Cardiac muscle cell (in vitro differentiated cells and primary cell): Measurements from ENCODE around the gene GTF2IRD2. TPM values are rescaled to one million over a fixed set of nuclear protein-coding genes. Genes with fewer than 3 reads are reported as not detected.
A peak's percentile ranks its signal among the peaks of the same experiment; 100 is the strongest.
"Not testable (repeated sequence)": the region's sequence is repeated elsewhere in the genome, so short reads cannot be mapped to it uniquely, and the experiment has no call there.

ENCODE experiments used
- DNase-seq, 2 donors: peaks; one replicate each; pipeline versions ENCODE4 v3.0.0 to v3.0.0-alpha.2; 2010 to 2017; ENCODE audit warnings: low read depth in 1 of 2, low spot score in 1 of 2
- H3K27ac ChIP-seq: fragments of 200-600 bp; sonication (generic); 2 replicates; pipeline ENCODE4 v1.5.1; 2016
- H3K27me3 ChIP-seq: fragments of 200-600 bp; sonication (generic); 2 replicates; pipeline ENCODE4 v1.6.0; 2016; ENCODE audit warnings: control low read depth
- H3K36me3 ChIP-seq: fragments of 200-600 bp; sonication (generic); 2 replicates; pipeline ENCODE4 v1.5.1; 2016; ENCODE audit warnings: control low read depth
- H3K4me1 ChIP-seq: fragments of 200-600 bp; sonication (generic); 2 replicates; pipeline ENCODE4 v1.8.1; 2017; ENCODE audit warnings: low read depth, mild to moderate bottlenecking, mixed run types
- H3K4me3 ChIP-seq: fragments of 200-600 bp; sonication (generic); 2 replicates; pipeline ENCODE4 v1.5.1; 2016; ENCODE audit warnings: mild to moderate bottlenecking
- H3K9me3 ChIP-seq: fragments of 200-600 bp; sonication (generic); 2 replicates; pipeline ENCODE4 v1.5.1; 2017; ENCODE audit warnings: low read depth, mild to moderate bottlenecking, control low read depth
- polyA plus RNA-seq: library from polyadenylated mRNA; unstranded; fragments of >200 nt; fragmentation: Nextera tagmentation; extraction: Ambion mirVana; gene quantifications from 2 replicates; pipeline ENCODE4 v1.2.1, GENCODE V29; 2016
- total RNA-seq: library from RNA; depleted of rRNA; stranded (reverse); fragments of >200 nt; gene quantifications from 2 replicates; pipeline ENCODE4 v1.2.3, GENCODE V29; 2016

The GTF2IRD2 gene
- total and polyA plus RNA-seq, 2 experiments from 2014 or later = 7.6 to 24.3 TPM

DNA sequence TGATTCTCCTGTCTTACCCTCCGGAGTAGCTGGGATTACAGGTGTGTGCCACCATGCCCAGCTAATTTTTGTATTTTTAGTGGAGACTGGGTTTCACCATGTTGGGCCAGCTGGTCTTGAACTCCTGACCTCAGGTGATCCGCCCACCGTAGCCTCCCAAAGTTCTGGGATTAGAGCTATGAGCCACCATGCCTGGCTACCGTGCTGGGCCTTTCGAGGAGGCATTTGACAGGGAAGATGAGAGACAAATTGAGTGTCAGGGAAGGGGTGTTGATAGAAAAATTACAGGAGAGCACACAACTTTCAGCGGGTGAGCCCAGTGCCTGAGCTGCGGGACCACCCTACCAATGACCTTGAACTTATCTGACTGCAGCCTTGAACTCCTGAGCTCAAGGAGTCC, 81.3 kb downstream of the GTF2IRD2 start:
- not testable (repeated sequence) for DNase-seq, H3K27ac ChIP-seq, H3K4me1 ChIP-seq, H3K9me3 ChIP-seq, H3K36me3 ChIP-seq, H3K4me3 ChIP-seq, H3K27me3 ChIP-seq

DNA sequence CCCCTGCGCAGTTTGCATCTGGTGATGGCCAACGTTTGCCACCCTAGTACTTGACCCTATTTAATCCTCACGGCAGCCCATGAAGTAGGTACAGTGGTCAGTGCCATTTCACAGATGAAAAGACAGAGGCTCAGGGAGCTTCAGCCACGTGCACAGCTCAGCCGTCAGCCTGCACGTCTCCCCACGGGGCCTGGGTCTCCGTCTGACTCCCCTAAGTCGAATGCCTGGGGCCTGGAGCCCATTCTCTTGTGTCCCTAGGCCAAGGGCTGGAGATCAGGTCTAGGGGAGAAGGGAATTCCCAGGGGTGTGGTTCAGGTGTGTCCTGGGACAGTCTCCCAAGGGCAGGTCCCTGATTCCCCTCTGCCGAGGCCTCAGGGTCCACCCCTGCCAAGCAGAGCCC, 84.4 kb downstream of the GTF2IRD2 start:
- DNase-seq = peak in 1 of 2 donors; percentile 0
- not testable (repeated sequence) for H3K9me3 ChIP-seq, H3K36me3 ChIP-seq, H3K4me3 ChIP-seq, H3K4me1 ChIP-seq, H3K27ac ChIP-seq, H3K27me3 ChIP-seq

DNA sequence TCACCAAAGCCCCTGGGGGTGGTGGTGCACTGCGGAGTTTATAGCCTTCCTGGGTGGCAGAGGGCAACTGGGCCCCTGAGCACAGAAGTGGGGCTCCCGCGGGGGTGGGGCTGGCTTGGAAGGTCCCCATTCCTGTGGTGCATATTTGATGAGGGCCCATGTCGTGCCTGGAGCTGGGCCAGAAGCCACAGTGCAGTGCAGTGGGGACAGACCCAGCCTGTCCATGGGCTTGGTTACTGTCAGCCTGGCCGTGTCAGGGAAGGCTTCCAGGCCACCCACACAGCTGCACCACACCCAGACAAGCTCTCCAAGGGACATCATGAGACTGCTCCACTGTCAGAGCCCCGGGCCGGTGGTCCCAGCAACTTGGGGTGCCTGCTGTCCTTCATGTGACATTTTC, 84.9 kb downstream of the GTF2IRD2 start:
- not testable (repeated sequence) for H3K36me3 ChIP-seq, H3K27ac ChIP-seq, H3K9me3 ChIP-seq, H3K4me1 ChIP-seq, H3K27me3 ChIP-seq, H3K4me3 ChIP-seq, DNase-seq

DNA sequence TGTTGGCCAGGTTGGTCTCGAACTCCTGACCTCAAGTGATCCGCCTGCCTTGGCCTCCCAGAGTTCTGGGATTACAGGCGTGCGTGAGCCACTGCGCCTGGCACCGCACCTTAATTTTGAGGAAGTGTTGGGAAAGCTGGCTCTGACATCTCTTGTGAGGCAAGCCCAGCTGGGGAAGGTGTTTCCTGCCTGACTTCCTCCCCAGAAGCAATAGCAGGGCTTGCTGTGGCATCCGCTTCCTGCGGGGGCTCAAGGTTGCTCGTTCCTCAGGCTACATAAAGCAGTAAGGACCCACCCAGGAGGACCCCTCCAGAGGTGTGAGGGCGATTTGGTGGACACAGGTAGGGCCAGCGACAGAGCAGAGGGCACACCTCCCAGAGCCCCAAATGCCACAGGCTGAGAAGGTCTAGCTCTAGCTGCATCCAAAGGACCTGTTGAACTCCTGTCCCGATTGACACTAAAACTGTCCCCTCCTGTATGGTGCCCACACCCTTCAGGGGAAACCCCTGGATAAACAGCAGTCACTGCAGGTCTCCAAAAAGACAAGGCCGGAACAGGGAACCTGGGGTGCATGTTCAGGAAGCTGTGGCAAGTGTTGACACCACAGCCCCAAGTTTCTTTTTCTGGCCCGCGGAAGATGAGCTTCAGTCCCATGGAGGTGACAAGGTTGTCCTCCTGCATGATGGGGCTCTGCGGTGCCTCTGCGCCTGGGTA, 86.0 kb downstream of the GTF2IRD2 start:
- H3K36me3 ChIP-seq, H3K4me1 ChIP-seq, DNase-seq, H3K4me3 ChIP-seq, H3K9me3 ChIP-seq, H3K27ac ChIP-seq, H3K27me3 ChIP-seq: not testable (repeated sequence)

DNA sequence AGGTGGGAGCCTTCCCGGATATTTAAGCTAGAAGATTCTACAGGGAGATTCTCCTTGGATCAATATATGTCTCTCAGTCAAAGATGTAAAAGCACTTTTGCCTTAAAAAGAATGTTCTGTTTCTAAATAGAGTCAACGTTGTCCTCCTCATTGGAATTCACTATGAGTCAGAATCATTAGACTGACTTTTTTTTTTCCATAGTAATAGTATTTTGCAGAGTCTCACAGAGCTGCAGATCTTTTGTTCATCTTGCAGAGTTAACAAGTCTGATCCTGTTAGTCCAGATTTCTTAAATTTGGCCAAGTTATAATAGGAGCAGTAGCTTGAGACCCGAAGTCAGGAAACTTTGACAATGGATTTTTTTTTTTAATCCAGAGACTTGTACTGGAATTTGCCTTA, 92.4 kb downstream of the GTF2IRD2 start:
- H3K9me3 ChIP-seq, H3K4me3 ChIP-seq, H3K27me3 ChIP-seq, H3K4me1 ChIP-seq, H3K36me3 ChIP-seq, DNase-seq, H3K27ac ChIP-seq: not testable (repeated sequence)

DNA sequence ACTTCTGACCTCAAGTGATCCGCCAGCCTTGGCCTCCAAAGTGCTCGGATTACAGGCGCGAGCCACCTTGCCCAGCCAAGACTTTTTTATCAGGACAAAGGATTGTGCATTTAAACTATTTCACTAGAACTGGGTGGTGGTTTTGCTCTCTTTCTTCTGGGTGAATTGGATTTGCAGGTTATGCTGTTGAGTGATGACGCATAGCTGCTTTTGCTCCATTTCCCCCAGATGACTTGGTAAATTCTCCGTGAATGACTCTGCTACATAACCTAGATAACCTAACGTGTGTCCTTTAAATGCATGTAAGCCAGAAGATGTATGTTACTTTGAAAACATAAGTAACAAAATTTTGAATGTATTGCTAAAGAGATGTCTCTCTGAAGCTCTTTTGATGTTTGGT, 93.1 kb downstream of the GTF2IRD2 start:
- H3K4me1 ChIP-seq, H3K4me3 ChIP-seq, H3K27ac ChIP-seq, H3K9me3 ChIP-seq, H3K27me3 ChIP-seq, DNase-seq, H3K36me3 ChIP-seq: not testable (repeated sequence)

DNA sequence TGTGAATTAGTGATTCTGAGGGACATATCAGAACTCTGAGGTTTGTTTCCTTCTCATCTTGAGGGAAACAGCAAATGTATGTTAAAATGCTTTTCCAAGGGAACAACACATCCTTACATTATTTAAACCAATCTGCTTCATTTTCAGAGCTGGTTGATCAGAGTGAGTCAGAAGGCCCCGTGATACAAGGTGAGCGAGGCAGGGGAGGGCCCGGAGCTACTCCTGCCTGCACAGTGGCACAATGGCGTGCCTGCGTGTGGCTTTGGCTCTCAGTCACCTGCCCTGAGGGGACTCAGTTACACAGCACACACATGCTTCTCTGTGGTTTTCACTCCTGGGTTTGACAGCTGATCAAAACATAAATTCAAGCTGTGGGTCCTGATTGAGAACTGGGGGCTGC, 94.7 kb downstream of the GTF2IRD2 start:
- H3K4me1 ChIP-seq, DNase-seq, H3K4me3 ChIP-seq, H3K9me3 ChIP-seq, H3K36me3 ChIP-seq, H3K27me3 ChIP-seq, H3K27ac ChIP-seq: not testable (repeated sequence)

DNA sequence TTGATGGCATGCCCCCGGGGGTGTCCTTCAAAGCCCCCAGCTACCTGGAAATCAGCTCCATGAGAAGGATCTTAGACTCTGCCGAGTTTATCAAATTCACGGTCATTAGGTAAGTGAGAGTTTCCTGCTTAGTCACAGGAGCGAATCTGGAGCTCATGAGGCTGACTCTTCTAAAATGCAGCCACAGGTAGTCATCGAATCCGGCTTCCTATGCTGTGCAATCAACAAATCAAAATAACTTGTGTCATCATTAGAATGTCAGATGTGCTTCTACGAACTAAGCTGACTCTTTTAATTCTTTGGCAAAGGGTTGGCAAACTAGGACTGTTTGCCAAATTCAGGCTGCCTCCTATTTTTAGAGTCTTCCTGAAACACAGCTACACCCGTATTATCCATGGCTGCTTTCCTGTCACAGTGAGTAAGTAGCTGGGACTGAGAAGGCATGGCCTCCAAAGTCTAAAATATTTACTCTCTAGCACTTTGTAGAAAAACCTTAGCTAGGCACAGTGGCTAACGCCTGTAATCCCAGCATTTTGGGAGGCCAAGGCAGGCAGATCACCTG, 97.4 kb downstream of the GTF2IRD2 start:
- H3K27me3 ChIP-seq, DNase-seq: not testable (repeated sequence)

More for the DNA sequence above, 97.4 kb downstream of the GTF2IRD2 start:
- not testable (repeated sequence) for H3K9me3 ChIP-seq, H3K4me1 ChIP-seq, H3K4me3 ChIP-seq, H3K27ac ChIP-seq, H3K36me3 ChIP-seq

Other genes with a start within 250 kb of the GTF2IRD2 start
- 221 and 367 TPM in 2 replicates for gene GTF2I, start 193.9 kb downstream of the GTF2IRD2 start, total RNA-seq
- 189 and 203 TPM in 2 replicates for gene GTF2I, start 193.9 kb downstream of the GTF2IRD2 start, polyA plus RNA-seq
- 0.18 and 0.39 TPM in 2 replicates for gene NCF1, start 77.6 kb downstream of the GTF2IRD2 start, total RNA-seq
- 0.11 and 0.70 TPM in 2 replicates for gene NCF1, start 77.6 kb downstream of the GTF2IRD2 start, polyA plus RNA-seq
- gene CASTOR2, start 113.1 kb upstream of the GTF2IRD2 start, total RNA-seq = 31.8 and 39.6 TPM in 2 replicates
- 12.0 and 16.3 TPM in 2 replicates for gene CASTOR2, start 113.1 kb upstream of the GTF2IRD2 start, polyA plus RNA-seq
- 49.5 and 63.3 TPM in 2 replicates for gene RCC1L, start 222.2 kb upstream of the GTF2IRD2 start, total RNA-seq
- 69.9 and 82.4 TPM in 2 replicates for gene RCC1L, start 222.2 kb upstream of the GTF2IRD2 start, polyA plus RNA-seq
- gene GTF2IRD2B, start 241.0 kb upstream of the GTF2IRD2 start, total RNA-seq = 31.4 and 41.3 TPM in 2 replicates
- 40.7 and 50.5 TPM in 2 replicates for gene GTF2IRD2B, start 241.0 kb upstream of the GTF2IRD2 start, polyA plus RNA-seq